K562 (cell line): ENCODE results near the gene WFDC12. TPM values are rescaled to one million over a fixed set of nuclear protein-coding genes. Genes with fewer than 3 reads are reported as not detected.
A peak's percentile ranks its signal among the peaks of the same experiment; 100 is the strongest.

Experiments used
- ATAC-seq: fragments of 200-7000 bp; cut with Tn5 transposase; 3 replicates; pipeline ENCODE4 v1.9.1; 2020; ENCODE audit warnings: moderate library complexity
- BruUV-seq: library from RNA; stranded (reverse); fragments of 400-500 nt; replicated peaks from 2 replicates; lab custom pipeline; 2021; lab: Mats Ljungman, UMichigan
- CTCF ChIA-PET: fragments of 300-600 bp; formaldehyde crosslinking; extraction: SDS; loops from one replicate; lab custom pipeline; 2021; ENCODE audit warnings: low intra/inter-chr PET ratio; lab: Yijun Ruan, JAX
- POLR2A ChIA-PET: fragments of 300-600, 350-650 bp; sonication (Branson Sonifier 250); formaldehyde crosslinking; extraction: SDS; loops from one replicate; lab custom pipeline; 2021; ENCODE audit warnings: antibody characterized with exemption, inconsistent platforms; lab: Yijun Ruan, JAX
- DNase-seq, 4 experiments: peaks; one replicate each; pipeline versions ENCODE4 v3.0.0 to v3.0.0-alpha.2; 2011 to 2018; ENCODE audit warnings: low spot score in 3 of 4, mixed read lengths in 3 of 4; ENCODE audit errors: extremely low read depth in 1 of 4
- FAIRE-seq: peaks from 2 replicates; lab custom pipeline; 2011; peaks lifted over from hg19 to GRCh38; lab: Jason Lieb, UNC
- H2AFZ ChIP-seq: 2 replicates; pipeline ENCODE4 v1.6.0; 2011; ENCODE audit warnings: low read depth, low read length, control low read depth, inconsistent platforms
- H3K27ac ChIP-seq: fragments of 200-600 bp; 3 replicates; pipeline ENCODE4 v1.8.0; 2011; ENCODE audit warnings: low read depth, mild to moderate bottlenecking, control low read depth, inconsistent platforms, low read length, moderate library complexity, mixed read lengths; ENCODE audit errors: extremely low read depth
- H3K27me3 ChIP-seq, 2 experiments: fragments of 300-600 bp in 1 of 2; 2 replicates in 1 of 2; 3 replicates in 1 of 2; pipeline versions ENCODE4 v1.6.0 to v1.8.0; 2011; ENCODE audit warnings: inconsistent platforms in 2 of 2, low read length in 2 of 2, mild to moderate bottlenecking in 1 of 2, mixed read lengths in 1 of 2, moderate library complexity in 1 of 2; ENCODE audit not compliant: control insufficient read depth in 2 of 2, insufficient read depth in 2 of 2
- H3K36me3 ChIP-seq: fragments of 300-600 bp; 3 replicates; pipeline ENCODE4 v1.8.0; 2011; ENCODE audit warnings: mild to moderate bottlenecking, low read length, inconsistent platforms; ENCODE audit not compliant: control insufficient read depth, insufficient read depth
- H3K4me1 ChIP-seq, 2 experiments: fragments of 200-600 bp in 1 of 2; replicated peaks in 1 of 2; 2 replicates in 1 of 2; 3 replicates in 1 of 2; pipeline versions ENCODE4 v1.5.1 to v1.8.0; 2011; ENCODE audit warnings: inconsistent platforms in 2 of 2, low read length in 2 of 2, mild to moderate bottlenecking in 1 of 2, mixed read lengths in 1 of 2, moderate library complexity in 1 of 2; ENCODE audit not compliant: control insufficient read depth in 2 of 2, insufficient read depth in 2 of 2
- H3K4me2 ChIP-seq: 2 replicates; pipeline ENCODE4 v1.6.1; 2011; ENCODE audit warnings: low read length, control low read depth, inconsistent platforms, mixed read lengths; ENCODE audit not compliant: insufficient read depth
- H3K4me3 ChIP-seq: fragments of 200-600 bp; sonication (generic), shearing (Covaris generic); 2 replicates; pipeline ENCODE4 v1.5.1; 2016; ENCODE audit warnings: control low read depth, inconsistent platforms
- H3K79me2 ChIP-seq: fragments of 200-600 bp; 3 replicates; pipeline ENCODE4 v1.8.0; 2011; ENCODE audit warnings: low read length, inconsistent platforms; ENCODE audit not compliant: control insufficient read depth, insufficient read depth
- H3K9ac ChIP-seq, 2 experiments: 2 replicates each; pipeline versions ENCODE4 v1.6.0 to v1.6.1; 2011; ENCODE audit warnings: low read depth in 2 of 2, low read length in 2 of 2, control low read depth in 1 of 2, inconsistent platforms in 1 of 2, mild to moderate bottlenecking in 1 of 2, mixed read lengths in 1 of 2; ENCODE audit not compliant: insufficient read depth in 1 of 2
- H3K9me1 ChIP-seq: one replicate; pipeline ENCODE4 v1.6.0; 2011; ENCODE audit warnings: inconsistent platforms, mild to moderate bottlenecking, low read length, moderate library complexity; ENCODE audit not compliant: control insufficient read depth, insufficient read depth
- H3K9me3 ChIP-seq: replicated peaks from 2 replicates; pipeline ENCODE4 v1.5.1; 2011; ENCODE audit warnings: low read depth, low read length, inconsistent platforms; ENCODE audit not compliant: control insufficient read depth, insufficient read depth
- H4K20me1 ChIP-seq: replicated peaks from 2 replicates; pipeline ENCODE4 v1.6.1; 2011; ENCODE audit warnings: low read length, inconsistent platforms, mixed read lengths; ENCODE audit not compliant: control insufficient read depth, insufficient read depth
- BRD9 ChIP-seq: fragments of 450-650 bp; IDR thresholded peaks from 2 replicates; pipeline ENCODE4 v1.6.1; 2018; ENCODE audit warnings: low read depth; ENCODE audit not compliant: partially characterized antibody
- CREB1 ChIP-seq, 2 experiments: sonication (generic) in 1 of 2; formaldehyde crosslinking in 1 of 2; IDR thresholded peaks; 2 replicates each; pipeline versions ENCODE4 v1.6.1 to v1.8.0; 2012 to 2022; ENCODE audit warnings: inconsistent platforms in 1 of 2, mild to moderate bottlenecking in 1 of 2, missing genetic modification reagents in 1 of 2, moderate library complexity in 1 of 2
- HNRNPK ChIP-seq: fragments of 200-400 bp; formaldehyde crosslinking; IDR thresholded peaks from one replicate; pipeline ENCODE4 v1.6.1; 2018; ENCODE audit warnings: mild to moderate bottlenecking, low read depth, low read length; ENCODE audit not compliant: poor library complexity, severe bottlenecking
- PKNOX1 ChIP-seq: fragments of 450-650 bp; IDR thresholded peaks from 2 replicates; pipeline ENCODE4 v1.6.1; 2016
- SMC3 ChIP-seq: conservative IDR thresholded peaks from 2 replicates; pipeline ENCODE4 v1.6.1; 2011; ENCODE audit warnings: low read depth, low read length, improper control_type of control experiment; ENCODE audit not compliant: insufficient read depth
- whole genome bisulfite sequencing: fragments of 100-300 bp; shearing (Covaris generic); methylation state at CpG from one replicate; pipeline ENCODE4 v1.1.6; 2016; ENCODE audit warnings: low coverage, mixed read lengths; ENCODE audit not compliant: insufficient coverage; ENCODE audit errors: missing lambda C conversion rate; 5-methylcytosine and 5-hydroxymethylcytosine counted together
- in situ Hi-C: fragments of 300-500 bp; cut with MboI; formaldehyde crosslinking; loops from 4 replicates; pipeline ENCODE4 v1.15.0; 2018; ENCODE audit warnings: inconsistent platforms, mixed read lengths
- intact Hi-C: fragments of 100-400 bp; cut with micrococcal nuclease; formaldehyde crosslinking; loops from 2 replicates; pipeline ENCODE4 v1.14.2; 2022
- polyA plus RNA-seq, 8 experiments: library from polyadenylated mRNA; depleted of rRNA in 4 of 8; stranded (reverse) in 5 of 8; unstranded in 3 of 8; fragments of >200 nt; fragmentation: Nextera tagmentation in 2 of 8; fragmentation: Illumina TruSeq in 1 of 8; extraction: Ambion mirVana in 2 of 8; extraction: Trizol in 1 of 8; gene quantifications; 2 replicates each; pipeline versions ENCODE4 v1.2.1 to v1.2.3, GENCODE V29; 2011 to 2014; ENCODE audit warnings: inconsistent platforms in 1 of 8, missing spikeins in 1 of 8
- total RNA-seq, 7 experiments: library from RNA; depleted of rRNA in 6 of 7; stranded (reverse); fragments of >200 nt in 6 of 7; fragmentation: Illumina TruSeq in 2 of 7; extraction: Trizol in 2 of 7; gene quantifications; 2 replicates each; pipeline versions ENCODE4 v1.2.1 to v1.2.3, GENCODE V29; 2011 to 2021; ENCODE audit warnings: low replicate concordance in 1 of 7
- TF ChIP-seq, protein P1 (sequence below): fragments of 200-800 bp; sonication (Bioruptor generic); IDR thresholded peaks from 2 replicates; pipeline ENCODE4 v1.6.1; 2017; ENCODE audit warnings: missing genetic modification characterization, missing compliant biosample characterization
- TF ChIP-seq, protein P2 (sequence below): fragments of 250-450 bp; sonication (Bioruptor Pico); IDR thresholded peaks from 2 replicates; pipeline ENCODE4 v1.4.0; 2020; ENCODE audit warnings: mild to moderate bottlenecking

WFDC12 gene
- total and polyA plus RNA-seq, 9 of the 15 experiments (the other 6 are each of a cell fraction or from before 2014, with no cell fraction given) = not detected

- Histone ChIP-seq H2AFZ (no peak overlapping the region), H4K20me1 (no peaks in the 10 kb centered on the region), H3K36me3 (no peaks in the 10 kb centered on the region), H3K4me1 (peaks cover 0 to 3% of the 10 kb centered on the region in 2 experiments; a peak in 1 of 5 replicates)
- intact Hi-C loops = loop anchor here (5.0 kb wide), 2 partner anchors 70 to 100 kb away; no protein-coding TSS in a partner anchor
- no peak for TF ChIP-seq BRD9
- TF ChIP-seq, all 486 proteins: peak for 0
- no peak overlapping the region for H3K9ac ChIP-seq
- H3K9me1 ChIP-seq = no peaks in the 10 kb centered on the region
- no peak overlapping the region for H3K27ac ChIP-seq
- peaks cover 13 to 51% of the 10 kb centered on the region in 2 experiments; a peak in 4 of 5 replicates for H3K27me3 ChIP-seq
- H3K4me2 ChIP-seq = no peak overlapping the region
- FAIRE-seq (no peak), ATAC-seq (no peak), DNase-seq (no peak)
- no TSS peak for BruUV-seq
- in situ Hi-C loops = no loop called here
- H3K79me2 ChIP-seq = no peaks in the 10 kb centered on the region
- ChIA-PET CTCF (no interaction called here), POLR2A (interaction anchor here (0.6 to 1.2 kb wide), 3 partner anchors 9 to 56 kb away, joined by 3 read pairs; no protein-coding TSS in a partner anchor)
- no peaks in the 10 kb centered on the region for H3K9me3 ChIP-seq
- H3K4me3 ChIP-seq = no peak overlapping the region
These were observed 11.5 kb downstream of the WFDC12 start for GRCh38 chr20:45112754-45113153.

GRCh38 chr20:45111799-45112471 lies 12.3 kb downstream of the WFDC12 start:
- intact Hi-C loops = loop anchor here (5.0 kb wide), 2 partner anchors 70 to 100 kb away; no protein-coding TSS in a partner anchor
- H3K4me3 ChIP-seq = no peak overlapping the region
- ChIA-PET CTCF (interaction anchor here (0.6 to 0.8 kb wide), 3 partner anchors 101 to 423 kb away, joined by 3 to 4 read pairs (median 3); no protein-coding TSS in a partner anchor), POLR2A (interaction anchor here (0.5 to 1.4 kb wide), 3 partner anchors 10 to 554 kb away, joined by 3 read pairs; no protein-coding TSS in a partner anchor)
- H3K9ac ChIP-seq = no peak overlapping the region
- no peaks in the 10 kb centered on the region for H3K9me1 ChIP-seq
- WGBS = 9% methylated on average over 17 of the region's 17 CpGs
- in situ Hi-C loops = no loop called here
- peaks cover 14 to 51% of the 10 kb centered on the region in 2 experiments; a peak in 4 of 5 replicates for H3K27me3 ChIP-seq
- no peaks in the 10 kb centered on the region for H4K20me1 ChIP-seq
- no peaks in the 10 kb centered on the region for H3K79me2 ChIP-seq
- DNase-seq = peak; percentile 43 to 54 (median 46)
- no peaks in the 10 kb centered on the region for H3K36me3 ChIP-seq
- peaks cover 0 to 3% of the 10 kb centered on the region in 2 experiments; a peak in 1 of 5 replicates for H3K4me1 ChIP-seq
- ATAC-seq = peak; percentile 72
- H3K4me2 ChIP-seq = no peak overlapping the region
- H3K9me3 ChIP-seq = no peaks in the 10 kb centered on the region
- no TSS peak for BruUV-seq
- H2AFZ ChIP-seq = no peak overlapping the region
- FAIRE-seq = peak; percentile 70
- H3K27ac ChIP-seq = no peak overlapping the region
- TF ChIP-seq CREB1 (IDR thresholded peaks at IDR 0.05) (no peak), CREB1 (CRISPR knock-in tag; IDR thresholded peaks at IDR 0.05) (no peak), HNRNPK (no peak), PKNOX1 (peak; percentile 18; the same call in 1 of the 2 replicates), SMC3 (peak; percentile 31; the same call in 1 of the 2 replicates)
- TF ChIP-seq, protein P1, sequence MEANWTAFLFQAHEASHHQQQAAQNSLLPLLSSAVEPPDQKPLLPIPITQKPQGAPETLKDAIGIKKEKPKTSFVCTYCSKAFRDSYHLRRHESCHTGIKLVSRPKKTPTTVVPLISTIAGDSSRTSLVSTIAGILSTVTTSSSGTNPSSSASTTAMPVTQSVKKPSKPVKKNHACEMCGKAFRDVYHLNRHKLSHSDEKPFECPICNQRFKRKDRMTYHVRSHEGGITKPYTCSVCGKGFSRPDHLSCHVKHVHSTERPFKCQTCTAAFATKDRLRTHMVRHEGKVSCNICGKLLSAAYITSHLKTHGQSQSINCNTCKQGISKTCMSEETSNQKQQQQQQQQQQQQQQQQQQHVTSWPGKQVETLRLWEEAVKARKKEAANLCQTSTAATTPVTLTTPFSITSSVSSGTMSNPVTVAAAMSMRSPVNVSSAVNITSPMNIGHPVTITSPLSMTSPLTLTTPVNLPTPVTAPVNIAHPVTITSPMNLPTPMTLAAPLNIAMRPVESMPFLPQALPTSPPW (CRISPR knock-in tag) = 0 out of 2 replicates have a peak, but pooled peaks have one; percentile 21
- TF ChIP-seq, protein P2, sequence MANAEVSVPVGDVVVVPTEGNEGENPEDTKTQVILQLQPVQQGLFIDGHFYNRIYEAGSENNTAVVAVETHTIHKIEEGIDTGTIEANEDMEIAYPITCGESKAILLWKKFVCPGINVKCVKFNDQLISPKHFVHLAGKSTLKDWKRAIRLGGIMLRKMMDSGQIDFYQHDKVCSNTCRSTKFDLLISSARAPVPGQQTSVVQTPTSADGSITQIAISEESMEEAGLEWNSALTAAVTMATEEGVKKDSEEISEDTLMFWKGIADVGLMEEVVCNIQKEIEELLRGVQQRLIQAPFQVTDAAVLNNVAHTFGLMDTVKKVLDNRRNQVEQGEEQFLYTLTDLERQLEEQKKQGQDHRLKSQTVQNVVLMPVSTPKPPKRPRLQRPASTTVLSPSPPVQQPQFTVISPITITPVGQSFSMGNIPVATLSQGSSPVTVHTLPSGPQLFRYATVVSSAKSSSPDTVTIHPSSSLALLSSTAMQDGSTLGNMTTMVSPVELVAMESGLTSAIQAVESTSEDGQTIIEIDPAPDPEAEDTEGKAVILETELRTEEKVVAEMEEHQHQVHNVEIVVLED (CRISPR knock-in tag) = no peak
